Panc1 (cell line): ENCODE results near the gene MLKL. TPM values are rescaled to one million over a fixed set of nuclear protein-coding genes. Genes with fewer than 3 reads are reported as not detected.

Source experiments
- ATAC-seq: fragments of 200-7000 bp; cut with Tn5 transposase; 2 replicates; pipeline ENCODE4 v1.9.1; 2020; ENCODE audit warnings: mild to moderate bottlenecking, moderate library complexity
- BruUV-seq: library from RNA; stranded (reverse); fragments of 400-500 nt; replicated peaks from 2 replicates; lab custom pipeline; 2021; lab: Mats Ljungman, UMichigan
- CTCF ChIA-PET: fragments of 300-600 bp; sonication (Branson Sonifier 250); formaldehyde crosslinking; loops from one replicate; lab custom pipeline; 2022; ENCODE audit warnings: antibody characterized with exemption; lab: Charles Lee
- POLR2A ChIA-PET: fragments of 300-600 bp; sonication (Branson Sonifier 250); formaldehyde crosslinking; loops from one replicate; lab custom pipeline; 2022; ENCODE audit warnings: antibody characterized with exemption; lab: Charles Lee
- DNase-seq: peaks from one replicate; pipeline ENCODE4 v3.0.0-alpha.2; 2010; ENCODE audit warnings: low read depth, low spot score
- H3K27ac ChIP-seq: 2 replicates; pipeline ENCODE4 v1.5.1; 2011; ENCODE audit warnings: mild to moderate bottlenecking, low read length, inconsistent platforms
- H3K27me3 ChIP-seq: fragments of 200-500 bp; sonication (Bioruptor generic); 2 replicates; pipeline ENCODE4 v1.6.0; 2014; ENCODE audit warnings: low read length, inconsistent platforms; ENCODE audit not compliant: control insufficient read depth, insufficient read depth
- H3K36me3 ChIP-seq: fragments of 200-500 bp; sonication (Bioruptor generic); 2 replicates; pipeline ENCODE4 v1.5.1; 2014; ENCODE audit warnings: inconsistent platforms, mild to moderate bottlenecking, low read length, moderate library complexity; ENCODE audit not compliant: control insufficient read depth, insufficient read depth
- H3K4me1 ChIP-seq: 2 replicates; pipeline ENCODE4 v1.5.1; 2011; ENCODE audit warnings: inconsistent platforms, mild to moderate bottlenecking, low read length, moderate library complexity; ENCODE audit not compliant: control insufficient read depth, insufficient read depth
- H3K4me3 ChIP-seq, 2 experiments: 2 replicates each; pipeline ENCODE4 v1.5.1; 2011 to 2012; ENCODE audit warnings: low read depth in 2 of 2, low read length in 2 of 2, mild to moderate bottlenecking in 2 of 2, inconsistent platforms in 1 of 2, moderate library complexity in 1 of 2
- H3K9me3 ChIP-seq: fragments of 200-500 bp; sonication (Bioruptor generic); 2 replicates; pipeline ENCODE4 v1.5.1; 2014; ENCODE audit warnings: low read depth, mild to moderate bottlenecking, inconsistent platforms, low read length, moderate library complexity; ENCODE audit not compliant: control insufficient read depth, insufficient read depth
- POLR2AphosphoS5 ChIP-seq: IDR thresholded peaks from 2 replicates; pipeline ENCODE4 v1.6.1; 2012; ENCODE audit warnings: mild to moderate bottlenecking, low read depth, low read length, moderate library complexity
- SIN3A ChIP-seq: IDR thresholded peaks from 2 replicates; pipeline ENCODE4 v1.6.1; 2012; ENCODE audit warnings: low read depth, mild to moderate bottlenecking, low read length, moderate library complexity, borderline replicate concordance; ENCODE audit not compliant: insufficient read depth
- TCF7L2 ChIP-seq: IDR thresholded peaks from 2 replicates; pipeline ENCODE4 v1.6.1; 2011; ENCODE audit warnings: mild to moderate bottlenecking, low read depth, low read length, inconsistent platforms
- in situ Hi-C: cut with HindIII; loops from 2 replicates; pipeline ENCODE4 v1.10.0; 2016; ENCODE audit warnings: low sequenced_read_pairs, low pct_unique_long_range_greater_than_20kb
- intact Hi-C: fragments of 100-400 bp; cut with micrococcal nuclease; formaldehyde crosslinking; loops from one replicate; pipeline ENCODE4 v1.10.0; 2022; ENCODE audit not compliant: unreplicated experiment
- total RNA-seq: library from RNA; stranded (reverse); gene quantifications from one replicate; pipeline ENCODE4 v1.2.1, GENCODE V29; 2021; ENCODE audit not compliant: unreplicated experiment
- TF ChIP-seq, protein P1 (sequence below), 2 experiments: IDR thresholded peaks; 2 replicates each; pipeline ENCODE4 v1.6.1; 2011 to 2012; ENCODE audit warnings: low read depth in 2 of 2, control low read depth in 1 of 2, low read length in 1 of 2, mild to moderate bottlenecking in 1 of 2, moderate library complexity in 1 of 2; ENCODE audit not compliant: insufficient read depth in 1 of 2
- TF ChIP-seq, protein P2 (sequence below): fragments of 450-650 bp; IDR thresholded peaks from 2 replicates; pipeline ENCODE4 v1.5.1; 2017; ENCODE audit warnings: mild to moderate bottlenecking

Gene MLKL
- total RNA-seq, 1 experiment from 2014 or later, result 4.8 TPM

DNA sequence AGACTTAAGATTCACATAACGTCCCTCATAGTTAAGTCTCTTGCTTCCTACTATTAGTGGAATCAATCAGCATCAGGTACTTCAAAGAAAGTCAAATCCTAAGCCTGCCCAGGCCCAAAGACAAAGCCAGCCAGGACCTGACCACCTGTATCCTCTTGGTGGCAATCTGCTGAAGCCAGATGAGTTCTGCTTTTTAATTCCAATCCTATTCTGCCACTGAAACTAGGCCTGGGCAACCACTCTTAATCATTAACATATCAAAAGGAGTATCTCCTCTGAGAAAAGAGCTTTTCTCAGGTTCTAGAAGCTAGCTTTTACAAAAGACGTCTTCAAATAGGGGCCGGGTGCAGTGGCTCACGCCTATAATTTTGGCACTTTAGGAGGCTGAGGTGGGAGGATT lies 78.7 kb downstream of the MLKL start:
- intact Hi-C loops, result no loop called here
- H3K27ac ChIP-seq, result no peak overlapping the region
- ChIA-PET POLR2A (no interaction called here), CTCF (no interaction called here)
- peaks cover 25% of the 10 kb centered on the region for H3K36me3 ChIP-seq
- ATAC-seq (no peak), DNase-seq (no peak)
- BruUV-seq, result no TSS peak
- TF ChIP-seq, protein P1, sequence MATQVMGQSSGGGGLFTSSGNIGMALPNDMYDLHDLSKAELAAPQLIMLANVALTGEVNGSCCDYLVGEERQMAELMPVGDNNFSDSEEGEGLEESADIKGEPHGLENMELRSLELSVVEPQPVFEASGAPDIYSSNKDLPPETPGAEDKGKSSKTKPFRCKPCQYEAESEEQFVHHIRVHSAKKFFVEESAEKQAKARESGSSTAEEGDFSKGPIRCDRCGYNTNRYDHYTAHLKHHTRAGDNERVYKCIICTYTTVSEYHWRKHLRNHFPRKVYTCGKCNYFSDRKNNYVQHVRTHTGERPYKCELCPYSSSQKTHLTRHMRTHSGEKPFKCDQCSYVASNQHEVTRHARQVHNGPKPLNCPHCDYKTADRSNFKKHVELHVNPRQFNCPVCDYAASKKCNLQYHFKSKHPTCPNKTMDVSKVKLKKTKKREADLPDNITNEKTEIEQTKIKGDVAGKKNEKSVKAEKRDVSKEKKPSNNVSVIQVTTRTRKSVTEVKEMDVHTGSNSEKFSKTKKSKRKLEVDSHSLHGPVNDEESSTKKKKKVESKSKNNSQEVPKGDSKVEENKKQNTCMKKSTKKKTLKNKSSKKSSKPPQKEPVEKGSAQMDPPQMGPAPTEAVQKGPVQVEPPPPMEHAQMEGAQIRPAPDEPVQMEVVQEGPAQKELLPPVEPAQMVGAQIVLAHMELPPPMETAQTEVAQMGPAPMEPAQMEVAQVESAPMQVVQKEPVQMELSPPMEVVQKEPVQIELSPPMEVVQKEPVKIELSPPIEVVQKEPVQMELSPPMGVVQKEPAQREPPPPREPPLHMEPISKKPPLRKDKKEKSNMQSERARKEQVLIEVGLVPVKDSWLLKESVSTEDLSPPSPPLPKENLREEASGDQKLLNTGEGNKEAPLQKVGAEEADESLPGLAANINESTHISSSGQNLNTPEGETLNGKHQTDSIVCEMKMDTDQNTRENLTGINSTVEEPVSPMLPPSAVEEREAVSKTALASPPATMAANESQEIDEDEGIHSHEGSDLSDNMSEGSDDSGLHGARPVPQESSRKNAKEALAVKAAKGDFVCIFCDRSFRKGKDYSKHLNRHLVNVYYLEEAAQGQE (IDR thresholded peaks at IDR 0.05; ENCODE audit: insufficient read depth in 1 of 2, low read depth in 2 of 2, low read length in 1 of 2), result no peak
- TF ChIP-seq SIN3A (no peak), TCF7L2 (no peak), POLR2AphosphoS5 (no peak)
- TF ChIP-seq, protein P2, sequence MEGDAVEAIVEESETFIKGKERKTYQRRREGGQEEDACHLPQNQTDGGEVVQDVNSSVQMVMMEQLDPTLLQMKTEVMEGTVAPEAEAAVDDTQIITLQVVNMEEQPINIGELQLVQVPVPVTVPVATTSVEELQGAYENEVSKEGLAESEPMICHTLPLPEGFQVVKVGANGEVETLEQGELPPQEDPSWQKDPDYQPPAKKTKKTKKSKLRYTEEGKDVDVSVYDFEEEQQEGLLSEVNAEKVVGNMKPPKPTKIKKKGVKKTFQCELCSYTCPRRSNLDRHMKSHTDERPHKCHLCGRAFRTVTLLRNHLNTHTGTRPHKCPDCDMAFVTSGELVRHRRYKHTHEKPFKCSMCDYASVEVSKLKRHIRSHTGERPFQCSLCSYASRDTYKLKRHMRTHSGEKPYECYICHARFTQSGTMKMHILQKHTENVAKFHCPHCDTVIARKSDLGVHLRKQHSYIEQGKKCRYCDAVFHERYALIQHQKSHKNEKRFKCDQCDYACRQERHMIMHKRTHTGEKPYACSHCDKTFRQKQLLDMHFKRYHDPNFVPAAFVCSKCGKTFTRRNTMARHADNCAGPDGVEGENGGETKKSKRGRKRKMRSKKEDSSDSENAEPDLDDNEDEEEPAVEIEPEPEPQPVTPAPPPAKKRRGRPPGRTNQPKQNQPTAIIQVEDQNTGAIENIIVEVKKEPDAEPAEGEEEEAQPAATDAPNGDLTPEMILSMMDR, result no peak
- H3K9me3 ChIP-seq, result no peaks in the 10 kb centered on the region
- no peaks in the 10 kb centered on the region for H3K27me3 ChIP-seq
- H3K4me1 ChIP-seq, result no peaks in the 10 kb centered on the region
- H3K4me3 ChIP-seq, result no peak overlapping the region
- in situ Hi-C loops, result no loop called here

Other genes with a start within 250 kb of the MLKL start
- 75.9 TPM for gene GLG1, start 93.7 kb downstream of the MLKL start, total RNA-seq
- gene RFWD3, start 34.0 kb downstream of the MLKL start, total RNA-seq, result 53.7 TPM
- 0.15 TPM for gene FA2H, start 74.0 kb upstream of the MLKL start, total RNA-seq